NB4 (cell line): ENCODE results near the gene COBL.

Experiments used
- POLR2A ChIP-seq: IDR thresholded peaks from 2 replicates; pipeline ENCODE4 v1.6.1; 2011; ENCODE audit warnings: mild to moderate bottlenecking; ENCODE audit not compliant: insufficient read length; ENCODE audit errors: extremely low read depth
- TF ChIP-seq, protein P1 (sequence below): IDR thresholded peaks from one replicate; pipeline ENCODE4 v1.5.1; 2012; ENCODE audit warnings: low read depth, low read length

DNA sequence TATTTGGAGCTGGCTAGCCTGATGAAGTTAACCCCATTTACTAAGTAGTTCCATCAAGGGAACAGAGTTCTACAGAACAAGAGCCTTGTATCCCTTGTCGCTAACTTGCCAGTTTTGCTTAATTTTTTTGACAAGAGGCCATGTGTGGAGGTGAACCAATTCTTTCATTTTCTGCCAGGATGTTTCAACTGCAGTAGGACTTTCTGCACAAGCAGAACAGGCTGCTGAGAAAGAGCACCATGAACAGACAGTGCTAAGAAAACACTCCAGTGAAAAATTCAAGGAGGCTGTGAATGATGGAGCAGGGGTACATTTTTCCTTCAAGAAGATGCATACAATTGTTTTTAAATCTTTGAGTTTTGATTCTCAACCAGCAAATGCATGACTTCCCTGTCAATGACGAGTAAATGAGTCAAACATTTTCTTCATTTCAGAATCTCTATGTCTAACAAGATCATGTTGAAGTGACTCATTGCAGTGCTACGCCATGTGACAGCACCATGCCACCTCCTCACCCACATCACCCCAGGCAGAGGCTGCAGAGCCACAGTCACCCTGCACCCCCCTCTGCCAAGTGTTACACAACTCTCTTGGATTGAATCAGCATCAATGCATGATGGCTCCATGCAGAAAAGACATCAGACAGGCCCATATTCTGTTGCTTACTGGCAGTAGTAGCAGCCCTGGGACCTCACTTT, 193.1 kb downstream of the COBL start:
- TF ChIP-seq, protein P1, sequence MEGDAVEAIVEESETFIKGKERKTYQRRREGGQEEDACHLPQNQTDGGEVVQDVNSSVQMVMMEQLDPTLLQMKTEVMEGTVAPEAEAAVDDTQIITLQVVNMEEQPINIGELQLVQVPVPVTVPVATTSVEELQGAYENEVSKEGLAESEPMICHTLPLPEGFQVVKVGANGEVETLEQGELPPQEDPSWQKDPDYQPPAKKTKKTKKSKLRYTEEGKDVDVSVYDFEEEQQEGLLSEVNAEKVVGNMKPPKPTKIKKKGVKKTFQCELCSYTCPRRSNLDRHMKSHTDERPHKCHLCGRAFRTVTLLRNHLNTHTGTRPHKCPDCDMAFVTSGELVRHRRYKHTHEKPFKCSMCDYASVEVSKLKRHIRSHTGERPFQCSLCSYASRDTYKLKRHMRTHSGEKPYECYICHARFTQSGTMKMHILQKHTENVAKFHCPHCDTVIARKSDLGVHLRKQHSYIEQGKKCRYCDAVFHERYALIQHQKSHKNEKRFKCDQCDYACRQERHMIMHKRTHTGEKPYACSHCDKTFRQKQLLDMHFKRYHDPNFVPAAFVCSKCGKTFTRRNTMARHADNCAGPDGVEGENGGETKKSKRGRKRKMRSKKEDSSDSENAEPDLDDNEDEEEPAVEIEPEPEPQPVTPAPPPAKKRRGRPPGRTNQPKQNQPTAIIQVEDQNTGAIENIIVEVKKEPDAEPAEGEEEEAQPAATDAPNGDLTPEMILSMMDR: no peak
- TF ChIP-seq POLR2A: no peak
